ENCODE data around the gene GNG7. TPM values are rescaled to one million over a fixed set of nuclear protein-coding genes. Genes with fewer than 3 reads are reported as not detected.
"Not testable (repeated sequence)": the region's sequence is repeated elsewhere in the genome, so short reads cannot be mapped to it uniquely, and the experiment has no call there.

The GNG7 gene
- total RNA-seq, 1 donor from 2014 or later: 11.5 TPM

- intact Hi-C loops (cut with DNase I): no loop called here
These were observed 149.0 kb downstream of the GNG7 start for GRCh38 chr19:2553510-2553909.

GRCh38 chr19:2552859-2553258 lies 149.6 kb downstream of the GNG7 start:
- DNase-seq (ENCODE audit: low spot score): no peak

More at GRCh38 chr19:2553510-2553909, 149.0 kb downstream of the GNG7 start:
- no peak for DNase-seq (ENCODE audit: low spot score)
- no peak for ATAC-seq

GRCh38 chr19:2551864-2552185 lies 150.7 kb downstream of the GNG7 start:
- no peak for ATAC-seq
- intact Hi-C loops (cut with DNase I): no loop called here
- DNase-seq (ENCODE audit: low spot score): no peak

More at GRCh38 chr19:2552859-2553258, 149.6 kb downstream of the GNG7 start:
- ATAC-seq: no peak
- intact Hi-C loops (cut with DNase I): no loop called here

- DNase-seq (ENCODE audit: low spot score) (no peak), ATAC-seq (no peak)
- intact Hi-C loops (cut with DNase I): no loop called here
These were observed 151.2 kb downstream of the GNG7 start for GRCh38 chr19:2551172-2551863.

GRCh38 chr19:2550431-2551171 lies 151.9 kb downstream of the GNG7 start:
- intact Hi-C loops (cut with DNase I): no loop called here
- DNase-seq (ENCODE audit: low spot score) (peak; percentile 61), ATAC-seq (no peak)

GRCh38 chr19:2549701-2550191 lies 152.7 kb downstream of the GNG7 start:
- peak; percentile 92 for DNase-seq (ENCODE audit: low spot score)
- ATAC-seq: peak; percentile 90

GRCh38 chr19:2548966-2549365 lies 153.5 kb downstream of the GNG7 start:
- intact Hi-C loops (cut with DNase I): loop anchor here (5.0 kb wide), 1 partner anchor 67 kb away; no protein-coding TSS in a partner anchor
- DNase-seq (ENCODE audit: low spot score): peak; percentile 62

More at GRCh38 chr19:2549701-2550191, 152.7 kb downstream of the GNG7 start:
- intact Hi-C loops (cut with DNase I): loop anchor here (5.0 kb wide), 1 partner anchor 67 kb away; no protein-coding TSS in a partner anchor

GRCh38 chr19:2547721-2548120 lies 154.8 kb downstream of the GNG7 start:
- DNase-seq (ENCODE audit: low spot score) (peak; percentile 57), ATAC-seq (no peak)
- intact Hi-C loops (cut with DNase I): loop anchor here (5.0 kb wide), 1 partner anchor 65 kb away; no protein-coding TSS in a partner anchor

More at GRCh38 chr19:2548966-2549365, 153.5 kb downstream of the GNG7 start:
- ATAC-seq: no peak

- intact Hi-C loops (cut with DNase I): loop anchor here (5.0 kb wide), 1 partner anchor 65 kb away; no protein-coding TSS in a partner anchor
- ATAC-seq (no peak), DNase-seq (ENCODE audit: low spot score) (peak; percentile 42)
These were observed 155.3 kb downstream of the GNG7 start for GRCh38 chr19:2547033-2547680.

- peak; percentile 18 for ATAC-seq
- intact Hi-C loops (cut with DNase I): loop anchor here (5.0 kb wide), 1 partner anchor 64 kb away; no protein-coding TSS in a partner anchor
- DNase-seq (ENCODE audit: low spot score): peak; percentile 93
These were observed 156.1 kb downstream of the GNG7 start for GRCh38 chr19:2546128-2547032.

- intact Hi-C loops (cut with DNase I): loop anchor here (5.0 kb wide), 1 partner anchor 63 kb away; no protein-coding TSS in a partner anchor
- not testable (repeated sequence) for ATAC-seq; DNase-seq (ENCODE audit: low spot score)
These were observed 156.9 kb downstream of the GNG7 start for GRCh38 chr19:2545416-2546127.

GRCh38 chr19:2544576-2545415 lies 157.7 kb downstream of the GNG7 start:
- DNase-seq (ENCODE audit: low spot score): peak; percentile 59
- intact Hi-C loops (cut with DNase I): loop anchor here (5.0 kb wide), 1 partner anchor 62 kb away; no protein-coding TSS in a partner anchor
- ATAC-seq: no peak

GRCh38 chr19:2543463-2544442 lies 158.7 kb downstream of the GNG7 start:
- ATAC-seq (peak; percentile 88), DNase-seq (ENCODE audit: low spot score) (peak; percentile 93)
- intact Hi-C loops (cut with DNase I): no loop called here

GRCh38 chr19:2543072-2543462 lies 159.4 kb downstream of the GNG7 start:
- ATAC-seq; intact Hi-C loops (cut with DNase I); DNase-seq (ENCODE audit: low spot score): not testable (repeated sequence)

GRCh38 chr19:2542341-2543069 lies 160.0 kb downstream of the GNG7 start:
- intact Hi-C loops (cut with DNase I): no loop called here
- no peak for DNase-seq (ENCODE audit: low spot score)
- no peak for ATAC-seq

All from sciatic nerve (tissue), 2 donors.